Brain pericyte (primary cell): ENCODE data around the gene RNF123.
"Not testable (repeated sequence)": the region's sequence is repeated elsewhere in the genome, so short reads cannot be mapped to it uniquely, and the experiment has no call there.

Experiments used
- DNase-seq: peaks from one replicate; pipeline ENCODE4 v3.0.0-alpha.2; 2012; ENCODE audit warnings: low read depth, low spot score

Gene RNF123

GRCh38 chr3:49747792-49748480 lies 58.6 kb downstream of the RNF123 start:
- no peak for DNase-seq

- not testable (repeated sequence) for DNase-seq
These were observed 59.5 kb downstream of the RNF123 start for GRCh38 chr3:49748874-49749273.

- DNase-seq = no peak
These were observed 60.7 kb downstream of the RNF123 start for GRCh38 chr3:49750056-49750455.

- no peak for DNase-seq
These were observed 62.1 kb downstream of the RNF123 start for GRCh38 chr3:49751501-49751900.

- DNase-seq = no peak
These were observed 65.2 kb downstream of the RNF123 start for GRCh38 chr3:49754536-49754935.

- DNase-seq = no peak
These were observed 66.7 kb downstream of the RNF123 start for GRCh38 chr3:49756036-49756435.

- no peak for DNase-seq
These were observed 67.8 kb downstream of the RNF123 start for GRCh38 chr3:49757197-49757596.

GRCh38 chr3:49759226-49759625 lies 69.9 kb downstream of the RNF123 start:
- no peak for DNase-seq

- no peak for DNase-seq
These were observed 72.3 kb downstream of the RNF123 start for GRCh38 chr3:49761661-49762060.

- no peak for DNase-seq
These were observed 74.6 kb downstream of the RNF123 start for GRCh38 chr3:49763981-49764380.

GRCh38 chr3:49769286-49769915 lies 80.0 kb downstream of the RNF123 start:
- DNase-seq = no peak

GRCh38 chr3:49769926-49770325 lies 80.6 kb downstream of the RNF123 start:
- no peak for DNase-seq
